ENCODE measurements around the gene COL4A1.

COL4A1 gene

DNA sequence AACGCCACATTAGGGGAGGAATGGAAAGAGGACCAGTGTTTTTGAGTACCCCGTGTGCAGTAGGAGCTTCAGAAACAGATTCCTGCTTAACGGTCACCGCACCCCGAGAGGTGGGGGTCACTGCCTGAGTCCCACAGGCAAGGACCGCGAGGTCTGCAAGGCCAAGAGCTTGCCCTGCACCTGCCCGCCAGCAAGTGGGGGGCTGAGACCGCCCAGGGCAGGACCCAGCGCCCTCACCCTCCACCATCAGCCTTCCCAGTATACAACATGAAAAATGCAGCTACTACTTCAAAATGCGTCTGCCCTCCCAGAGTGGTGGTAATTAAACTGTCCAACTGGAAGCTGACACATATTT is 44.9 kb downstream of the COL4A1 start:
- ChIA-PET POLR2A (no interaction called here), CTCF (interaction anchor here (1.1 kb wide), 1 partner anchor 14 kb away, joined by 4 read pairs; no protein-coding TSS in a partner anchor)
- no peak for DNase-seq (ENCODE audit: extremely low spot score)
- no peak for TF ChIP-seq ELF4 (IDR thresholded peaks at IDR 0.05)
- TF ChIP-seq TARDBP (IDR thresholded peaks at IDR 0.05), result no peak
- TF ChIP-seq, protein P1, sequence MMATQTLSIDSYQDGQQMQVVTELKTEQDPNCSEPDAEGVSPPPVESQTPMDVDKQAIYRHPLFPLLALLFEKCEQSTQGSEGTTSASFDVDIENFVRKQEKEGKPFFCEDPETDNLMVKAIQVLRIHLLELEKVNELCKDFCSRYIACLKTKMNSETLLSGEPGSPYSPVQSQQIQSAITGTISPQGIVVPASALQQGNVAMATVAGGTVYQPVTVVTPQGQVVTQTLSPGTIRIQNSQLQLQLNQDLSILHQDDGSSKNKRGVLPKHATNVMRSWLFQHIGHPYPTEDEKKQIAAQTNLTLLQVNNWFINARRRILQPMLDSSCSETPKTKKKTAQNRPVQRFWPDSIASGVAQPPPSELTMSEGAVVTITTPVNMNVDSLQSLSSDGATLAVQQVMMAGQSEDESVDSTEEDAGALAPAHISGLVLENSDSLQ (IDR thresholded peaks at IDR 0.05), result no peak
- no peak for TF ChIP-seq FOXM1 (IDR thresholded peaks at IDR 0.05; ENCODE audit: borderline replicate concordance)
- no peak for TF ChIP-seq LEF1 (IDR thresholded peaks at IDR 0.05; ENCODE audit: borderline replicate concordance)
- no peak for TF ChIP-seq HDGF (IDR thresholded peaks at IDR 0.05; ENCODE audit: borderline replicate concordance)
- TF ChIP-seq L3MBTL2 (conservative IDR thresholded peaks at IDR 0.05), result no peak
- TF ChIP-seq SUZ12 (IDR thresholded peaks at IDR 0.05), result no peak
- no peak for TF ChIP-seq ZNF384 (IDR thresholded peaks at IDR 0.05)
- no peak for TF ChIP-seq ARNT (IDR thresholded peaks at IDR 0.05)
- TF ChIP-seq FOXK2 (IDR thresholded peaks at IDR 0.05), result no peak
- TF ChIP-seq SP1 (IDR thresholded peaks at IDR 0.05), result no peak
- TF ChIP-seq CTBP1 (IDR thresholded peaks at IDR 0.05; ENCODE audit: borderline replicate concordance), result no peak
- TF ChIP-seq NFRKB (IDR thresholded peaks at IDR 0.05), result no peak
- no peak for TF ChIP-seq BHLHE40 (IDR thresholded peaks at IDR 0.05; ENCODE audit: borderline replicate concordance)
- TF ChIP-seq FOXA1 (IDR thresholded peaks at IDR 0.05), result no peak

DNA sequence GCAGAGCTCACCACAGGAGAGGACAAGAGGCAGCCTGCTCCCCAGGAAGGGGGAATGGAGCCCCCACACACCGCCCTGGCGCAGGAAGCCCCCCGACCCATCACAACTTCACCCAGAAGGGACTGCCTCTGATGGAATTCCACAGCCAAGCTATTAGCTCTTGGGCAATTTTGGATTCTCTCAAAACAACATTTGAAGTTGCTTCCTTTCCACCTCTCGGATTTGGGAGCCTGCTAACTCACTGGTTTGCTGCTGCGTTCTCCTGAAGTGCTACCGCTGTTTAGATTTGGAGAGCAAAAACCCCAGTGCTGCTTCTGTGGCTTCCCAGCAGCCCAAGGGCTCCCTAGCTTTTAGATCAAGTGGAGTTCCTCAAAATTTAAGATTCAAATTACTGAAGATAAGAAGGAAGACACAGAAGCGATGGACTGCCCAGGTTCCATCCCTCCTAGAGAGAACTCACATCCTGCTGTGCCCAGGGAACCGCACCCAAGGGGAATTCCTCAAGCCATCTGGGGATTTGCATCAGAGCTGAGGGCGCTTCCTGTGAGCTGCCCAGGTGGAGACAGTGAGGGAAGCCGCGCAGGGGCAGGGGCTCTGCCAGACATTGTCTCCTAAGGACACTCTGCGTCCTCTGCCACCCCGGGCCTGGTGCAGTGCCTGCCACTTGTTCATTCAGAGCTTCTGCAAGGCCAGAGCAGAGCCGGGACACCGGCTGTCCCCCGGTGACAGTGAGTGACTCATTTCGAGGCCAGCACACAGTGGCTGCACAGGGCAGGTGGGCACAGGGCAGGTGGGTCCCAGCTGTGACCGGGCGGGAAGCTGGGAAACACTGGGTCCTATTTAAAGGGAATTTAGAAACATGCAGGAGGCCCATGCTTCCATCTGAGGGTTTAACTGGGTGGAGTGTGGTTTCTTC is 45.5 kb downstream of the COL4A1 start:
- ChIA-PET CTCF (interaction anchor here (1.1 kb wide), 1 partner anchor 14 kb away, joined by 4 read pairs; no protein-coding TSS in a partner anchor), POLR2A (no interaction called here)
- no peak for DNase-seq (ENCODE audit: extremely low spot score)
- no peak for TF ChIP-seq HDGF (IDR thresholded peaks at IDR 0.05; ENCODE audit: borderline replicate concordance)
- TF ChIP-seq FOXA1 (IDR thresholded peaks at IDR 0.05), result no peak
- TF ChIP-seq BHLHE40 (IDR thresholded peaks at IDR 0.05; ENCODE audit: borderline replicate concordance), result no peak
- no peak for TF ChIP-seq SUZ12 (IDR thresholded peaks at IDR 0.05)
- no peak for TF ChIP-seq NFRKB (IDR thresholded peaks at IDR 0.05)
- TF ChIP-seq LEF1 (IDR thresholded peaks at IDR 0.05; ENCODE audit: borderline replicate concordance), result no peak
- TF ChIP-seq CTBP1 (IDR thresholded peaks at IDR 0.05; ENCODE audit: borderline replicate concordance), result no peak
- TF ChIP-seq, protein P1 (IDR thresholded peaks at IDR 0.05), result no peak
- no peak for TF ChIP-seq FOXM1 (IDR thresholded peaks at IDR 0.05; ENCODE audit: borderline replicate concordance)

DNA sequence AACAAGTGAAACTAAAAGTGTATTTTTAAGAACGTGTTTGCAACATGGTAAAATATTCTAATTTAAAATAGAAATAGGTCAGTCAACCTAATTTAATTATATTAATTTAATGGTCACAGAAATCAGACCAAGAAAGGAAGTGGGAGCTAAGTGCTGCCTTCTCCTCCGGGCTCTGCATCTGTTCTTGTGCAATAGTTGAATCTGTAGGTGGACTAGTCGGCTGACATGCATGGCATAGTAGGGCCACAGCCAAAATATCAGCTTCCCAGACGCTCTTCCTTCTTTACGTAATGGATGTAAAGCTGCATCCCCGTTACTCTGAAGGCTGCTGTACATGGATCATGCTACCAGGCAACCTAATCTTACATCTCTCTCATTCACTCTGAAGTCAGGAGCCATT is 47.3 kb downstream of the COL4A1 start:
- TF ChIP-seq, protein P1 (IDR thresholded peaks at IDR 0.05), result no peak
- no peak for TF ChIP-seq FOXM1 (IDR thresholded peaks at IDR 0.05; ENCODE audit: borderline replicate concordance)
- TF ChIP-seq SP1 (IDR thresholded peaks at IDR 0.05), result no peak
- no peak for TF ChIP-seq ZNF384 (IDR thresholded peaks at IDR 0.05)
- no peak for TF ChIP-seq FOXK2 (IDR thresholded peaks at IDR 0.05)
- no peak for TF ChIP-seq TARDBP (IDR thresholded peaks at IDR 0.05)
- no peak for TF ChIP-seq NFRKB (IDR thresholded peaks at IDR 0.05)
- TF ChIP-seq HDGF (IDR thresholded peaks at IDR 0.05; ENCODE audit: borderline replicate concordance), result no peak
- TF ChIP-seq L3MBTL2 (conservative IDR thresholded peaks at IDR 0.05), result no peak
- no peak for TF ChIP-seq ARNT (IDR thresholded peaks at IDR 0.05)
- TF ChIP-seq CTBP1 (IDR thresholded peaks at IDR 0.05; ENCODE audit: borderline replicate concordance), result no peak
- no peak for TF ChIP-seq ELF4 (IDR thresholded peaks at IDR 0.05)
- no peak for TF ChIP-seq LEF1 (IDR thresholded peaks at IDR 0.05; ENCODE audit: borderline replicate concordance)
- TF ChIP-seq FOXA1 (IDR thresholded peaks at IDR 0.05), result no peak
- TF ChIP-seq BHLHE40 (IDR thresholded peaks at IDR 0.05; ENCODE audit: borderline replicate concordance), result no peak
- ChIA-PET POLR2A (no interaction called here), CTCF (no interaction called here)
- DNase-seq (ENCODE audit: extremely low spot score), result no peak

DNA sequence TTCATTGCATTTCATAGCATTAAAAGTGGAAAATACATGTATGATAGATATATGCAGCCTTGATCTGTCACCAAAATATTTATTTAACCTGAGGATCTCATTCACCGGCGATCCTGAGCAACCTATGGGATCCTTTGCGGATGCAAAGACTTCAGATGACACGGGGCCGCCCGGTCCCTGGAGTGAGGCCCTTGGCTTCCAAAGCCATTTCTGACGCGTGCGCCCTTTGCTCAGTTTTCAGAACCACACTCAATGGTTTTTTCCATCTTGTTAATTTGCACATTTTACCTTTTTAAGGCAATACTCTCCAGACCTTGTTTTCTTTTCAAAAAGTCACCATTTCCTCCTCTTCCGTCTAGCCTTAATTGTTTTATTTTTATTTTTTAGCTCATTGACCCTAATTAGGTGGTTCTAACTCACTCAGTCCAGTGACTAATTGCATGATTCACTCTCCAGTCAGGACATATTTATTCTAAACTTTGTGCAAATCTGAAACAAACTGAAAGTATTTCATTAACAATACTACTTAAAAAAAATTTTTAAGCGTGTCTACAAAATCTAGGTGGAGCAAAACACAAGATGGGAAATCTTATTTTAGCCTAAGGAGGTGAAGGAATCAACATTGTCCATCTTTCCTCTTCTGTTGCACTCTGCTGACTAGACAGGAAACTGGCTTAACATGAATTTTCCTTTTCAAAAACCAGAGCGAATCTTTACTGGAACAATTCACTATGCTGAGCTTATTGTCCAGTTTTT is 47.9 kb downstream of the COL4A1 start:
- POLR2A ChIA-PET, result no interaction called here
- CTCF ChIA-PET, result no interaction called here
- DNase-seq (ENCODE audit: extremely low spot score), result no peak
- no peak for TF ChIP-seq SUZ12 (IDR thresholded peaks at IDR 0.05)
- TF ChIP-seq CTBP1 (IDR thresholded peaks at IDR 0.05; ENCODE audit: borderline replicate concordance), result no peak
- TF ChIP-seq LEF1 (IDR thresholded peaks at IDR 0.05; ENCODE audit: borderline replicate concordance), result no peak
- no peak for TF ChIP-seq ARNT (IDR thresholded peaks at IDR 0.05)
- TF ChIP-seq NFRKB (IDR thresholded peaks at IDR 0.05), result no peak
- no peak for TF ChIP-seq ZNF384 (IDR thresholded peaks at IDR 0.05)

DNA sequence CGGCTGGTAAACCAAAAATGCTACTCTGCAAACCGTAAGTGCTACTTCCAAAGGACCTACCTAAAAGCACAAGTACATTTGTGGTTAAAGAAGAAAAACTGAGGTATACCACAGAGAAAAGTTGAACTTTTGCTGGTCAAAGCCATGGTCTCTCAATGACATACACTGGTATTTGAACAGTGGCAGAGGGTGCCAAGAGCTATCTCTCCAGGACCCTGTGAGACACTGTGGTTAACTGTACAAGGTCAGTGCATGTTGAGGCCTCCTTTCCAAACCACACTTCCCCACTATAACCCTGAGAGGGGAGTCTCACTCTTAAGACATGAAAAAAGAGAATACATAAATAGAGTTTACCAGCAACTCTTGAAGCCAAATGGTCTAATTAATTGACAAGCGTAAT is 49.5 kb downstream of the COL4A1 start:
- CTCF ChIA-PET, result no interaction called here
- POLR2A ChIA-PET, result no interaction called here
- no peak for DNase-seq (ENCODE audit: extremely low spot score)
- TF ChIP-seq FOXM1 (IDR thresholded peaks at IDR 0.05; ENCODE audit: borderline replicate concordance), result no peak
- no peak for TF ChIP-seq ELF4 (IDR thresholded peaks at IDR 0.05)
- no peak for TF ChIP-seq HDGF (IDR thresholded peaks at IDR 0.05; ENCODE audit: borderline replicate concordance)
- TF ChIP-seq ZNF384 (IDR thresholded peaks at IDR 0.05), result no peak
- no peak for TF ChIP-seq SP1 (IDR thresholded peaks at IDR 0.05)
- no peak for TF ChIP-seq SUZ12 (IDR thresholded peaks at IDR 0.05)
- no peak for TF ChIP-seq LEF1 (IDR thresholded peaks at IDR 0.05; ENCODE audit: borderline replicate concordance)
- TF ChIP-seq TARDBP (IDR thresholded peaks at IDR 0.05), result no peak
- TF ChIP-seq NFRKB (IDR thresholded peaks at IDR 0.05), result no peak
- TF ChIP-seq FOXK2 (IDR thresholded peaks at IDR 0.05), result no peak
- TF ChIP-seq BHLHE40 (IDR thresholded peaks at IDR 0.05; ENCODE audit: borderline replicate concordance), result no peak
- TF ChIP-seq FOXA1 (IDR thresholded peaks at IDR 0.05), result no peak
- TF ChIP-seq, protein P1 (IDR thresholded peaks at IDR 0.05), result no peak
- TF ChIP-seq L3MBTL2 (conservative IDR thresholded peaks at IDR 0.05), result no peak
- TF ChIP-seq CTBP1 (IDR thresholded peaks at IDR 0.05; ENCODE audit: borderline replicate concordance), result no peak
- TF ChIP-seq ARNT (IDR thresholded peaks at IDR 0.05), result no peak

All from HEK293T (cell line).